ENCODE results near the gene FAM219B.
"Not testable (repeated sequence)": the region's sequence is repeated elsewhere in the genome, so short reads cannot be mapped to it uniquely, and the experiment has no call there.

FAM219B gene

GRCh38 chr15:74903676-74904075 lies 3.0 kb downstream of the FAM219B start:
- DNase-seq (ENCODE audit: low spot score): no peak

GRCh38 chr15:74902295-74903075 lies 4.2 kb downstream of the FAM219B start:
- DNase-seq (ENCODE audit: low spot score): no peak

- peak; percentile 80 for DNase-seq (ENCODE audit: low spot score)
These were observed 5.0 kb downstream of the FAM219B start for GRCh38 chr15:74901612-74902063.

- no peak for DNase-seq (ENCODE audit: low spot score)
These were observed 9.3 kb downstream of the FAM219B start for GRCh38 chr15:74897300-74897701.

GRCh38 chr15:74896316-74896715 lies 10.3 kb downstream of the FAM219B start:
- DNase-seq (ENCODE audit: low spot score): no peak

GRCh38 chr15:74895830-74896229 lies 10.8 kb downstream of the FAM219B start:
- no peak for DNase-seq (ENCODE audit: low spot score)

GRCh38 chr15:74894383-74894782 lies 12.3 kb downstream of the FAM219B start:
- DNase-seq (ENCODE audit: low spot score): not testable (repeated sequence)

- peak; percentile 75 for DNase-seq (ENCODE audit: low spot score)
These were observed 13.0 kb downstream of the FAM219B start for GRCh38 chr15:74893627-74894026.

GRCh38 chr15:74892931-74893330 lies 13.7 kb downstream of the FAM219B start:
- DNase-seq (ENCODE audit: low spot score): no peak

GRCh38 chr15:74892313-74892712 lies 14.3 kb downstream of the FAM219B start:
- no peak for DNase-seq (ENCODE audit: low spot score)

- no peak for DNase-seq (ENCODE audit: low spot score)
These were observed 15.2 kb downstream of the FAM219B start for GRCh38 chr15:74891469-74891868.

GRCh38 chr15:74890665-74890960 lies 16.0 kb downstream of the FAM219B start:
- no peak for DNase-seq (ENCODE audit: low spot score)

- DNase-seq (ENCODE audit: low spot score): peak; percentile 83
These were observed 16.6 kb downstream of the FAM219B start, which contains the start of gene MPI for GRCh38 chr15:74889883-74890664. Gene MPI (plus strand): TSS chr15:74890042. CDS start chr15:74890074, 32 bp downstream.

- no peak for DNase-seq (ENCODE audit: low spot score)
These were observed 17.2 kb downstream of the FAM219B start for GRCh38 chr15:74889390-74889882.

GRCh38 chr15:74888716-74889115 lies 17.9 kb downstream of the FAM219B start:
- no peak for DNase-seq (ENCODE audit: low spot score)

- not testable (repeated sequence) for DNase-seq (ENCODE audit: low spot score)
These were observed 19.0 kb downstream of the FAM219B start for GRCh38 chr15:74887537-74888193.

GRCh38 chr15:74885461-74885860 lies 21.2 kb downstream of the FAM219B start:
- no peak for DNase-seq (ENCODE audit: low spot score)

GRCh38 chr15:74884428-74885223 lies 22.0 kb downstream of the FAM219B start:
- DNase-seq (ENCODE audit: low spot score): no peak

GRCh38 chr15:74882528-74882927 lies 24.1 kb downstream of the FAM219B start:
- DNase-seq (ENCODE audit: low spot score): no peak

- no peak for DNase-seq (ENCODE audit: low spot score)
These were observed 28.4 kb downstream of the FAM219B start for GRCh38 chr15:74878273-74878672.

- DNase-seq (ENCODE audit: low spot score): no peak
These were observed 32.8 kb downstream of the FAM219B start for GRCh38 chr15:74873756-74874424.
